ENCODE results near the gene UFM1.
"Not testable (repeated sequence)": the region's sequence is repeated elsewhere in the genome, so short reads cannot be mapped to it uniquely, and the experiment has no call there.

Gene UFM1

GRCh38 chr13:38349390-38350113 lies at the start of gene UFM1:
Gene UFM1 (plus strand): TSS chr13:38349851. CDS start chr13:38349920, 69 bp downstream.
- peak within 1 kb of the TSS; percentile 67 to 95 for H3K4me3 ChIP-seq (ENCODE audit: low read depth in 1 of 2, low read length in 2 of 2)
- H3K9me3 ChIP-seq (ENCODE audit: low read length), result no peaks in the 10 kb centered on the region
- H3K27me3 ChIP-seq (ENCODE audit: control insufficient read depth in 1 of 2, insufficient read depth in 2 of 2, low read length in 2 of 2), result no peaks in the 10 kb centered on the region
- H3K4me1 ChIP-seq (ENCODE audit: insufficient read depth, low read length), result peaks cover 22% of the 10 kb centered on the region
- peak within 1 kb of the TSS; percentile 81 for H3K27ac ChIP-seq (ENCODE audit: low read depth, low read length)
- peak within 1 kb of the TSS; percentile 84 for H3K9ac ChIP-seq (ENCODE audit: low read length)
- H3K36me3 ChIP-seq (ENCODE audit: insufficient read depth, low read length), result peaks cover under 1% of the 10 kb centered on the region

- Histone ChIP-seq H3K4me3 (ENCODE audit: low read depth in 1 of 2, low read length in 2 of 2) (no peak overlapping the region), H3K36me3 (ENCODE audit: insufficient read depth, low read length) (no peaks in the 10 kb centered on the region)
Measured at GRCh38 chr13:38301236-38301635, 48.4 kb upstream of the UFM1 start.

GRCh38 chr13:38303816-38304320 lies 45.8 kb upstream of the UFM1 start:
- Histone ChIP-seq H3K9me3 (ENCODE audit: low read length) (no peaks in the 10 kb centered on the region), H3K27ac (ENCODE audit: low read depth, low read length) (no peak overlapping the region), H3K4me1 (ENCODE audit: insufficient read depth, low read length) (no peaks in the 10 kb centered on the region), H3K27me3 (ENCODE audit: control insufficient read depth in 1 of 2, insufficient read depth in 2 of 2, low read length in 2 of 2) (no peaks in the 10 kb centered on the region), H3K4me3 (ENCODE audit: low read depth in 1 of 2, low read length in 2 of 2) (no peak overlapping the region), H3K36me3 (ENCODE audit: insufficient read depth, low read length) (no peaks in the 10 kb centered on the region), H3K9ac (ENCODE audit: low read length) (no peak overlapping the region)

More at GRCh38 chr13:38301236-38301635, 48.4 kb upstream of the UFM1 start:
- H3K9me3 ChIP-seq (ENCODE audit: low read length), result no peaks in the 10 kb centered on the region
- H3K4me1 ChIP-seq (ENCODE audit: insufficient read depth, low read length), result no peaks in the 10 kb centered on the region
- no peaks in the 10 kb centered on the region for H3K27me3 ChIP-seq (ENCODE audit: control insufficient read depth in 1 of 2, insufficient read depth in 2 of 2, low read length in 2 of 2)
- H3K27ac ChIP-seq (ENCODE audit: low read depth, low read length), result no peak overlapping the region
- H3K9ac ChIP-seq (ENCODE audit: low read length), result no peak overlapping the region

GRCh38 chr13:38308736-38309135 lies 40.9 kb upstream of the UFM1 start:
- Histone ChIP-seq H3K36me3 (ENCODE audit: insufficient read depth, low read length) (no peaks in the 10 kb centered on the region), H3K4me3 (ENCODE audit: low read depth in 1 of 2, low read length in 2 of 2) (no peak overlapping the region), H3K9me3 (ENCODE audit: low read length) (no peaks in the 10 kb centered on the region), H3K4me1 (ENCODE audit: insufficient read depth, low read length) (no peaks in the 10 kb centered on the region), H3K27me3 (ENCODE audit: control insufficient read depth in 1 of 2, insufficient read depth in 2 of 2, low read length in 2 of 2) (no peaks in the 10 kb centered on the region), H3K9ac (ENCODE audit: low read length) (no peak overlapping the region), H3K27ac (ENCODE audit: low read depth, low read length) (no peak overlapping the region)

GRCh38 chr13:38309397-38309796 lies 40.3 kb upstream of the UFM1 start:
- no peak overlapping the region for H3K9ac ChIP-seq (ENCODE audit: low read length)
- H3K27ac ChIP-seq (ENCODE audit: low read depth, low read length), result no peak overlapping the region
- no peaks in the 10 kb centered on the region for H3K4me1 ChIP-seq (ENCODE audit: insufficient read depth, low read length)
- H3K4me3 ChIP-seq (ENCODE audit: low read depth in 1 of 2, low read length in 2 of 2), result no peak overlapping the region
- no peaks in the 10 kb centered on the region for H3K36me3 ChIP-seq (ENCODE audit: insufficient read depth, low read length)
- no peaks in the 10 kb centered on the region for H3K27me3 ChIP-seq (ENCODE audit: control insufficient read depth in 1 of 2, insufficient read depth in 2 of 2, low read length in 2 of 2)
- H3K9me3 ChIP-seq (ENCODE audit: low read length), result no peaks in the 10 kb centered on the region

GRCh38 chr13:38311175-38311574 lies 38.5 kb upstream of the UFM1 start:
- not testable (repeated sequence) for H3K4me1 ChIP-seq (ENCODE audit: insufficient read depth, low read length); H3K9ac ChIP-seq (ENCODE audit: low read length); H3K36me3 ChIP-seq (ENCODE audit: insufficient read depth, low read length); H3K4me3 ChIP-seq (ENCODE audit: low read depth in 1 of 2, low read length in 2 of 2); H3K27me3 ChIP-seq (ENCODE audit: control insufficient read depth in 1 of 2, insufficient read depth in 2 of 2, low read length in 2 of 2); H3K9me3 ChIP-seq (ENCODE audit: low read length); H3K27ac ChIP-seq (ENCODE audit: low read depth, low read length)

- no peak overlapping the region for H3K4me3 ChIP-seq (ENCODE audit: low read depth in 1 of 2, low read length in 2 of 2)
- no peaks in the 10 kb centered on the region for H3K27me3 ChIP-seq (ENCODE audit: control insufficient read depth in 1 of 2, insufficient read depth in 2 of 2, low read length in 2 of 2)
- H3K36me3 ChIP-seq (ENCODE audit: insufficient read depth, low read length), result no peaks in the 10 kb centered on the region
- H3K9me3 ChIP-seq (ENCODE audit: low read length), result no peaks in the 10 kb centered on the region
- H3K9ac ChIP-seq (ENCODE audit: low read length), result no peak overlapping the region
- no peaks in the 10 kb centered on the region for H3K4me1 ChIP-seq (ENCODE audit: insufficient read depth, low read length)
- H3K27ac ChIP-seq (ENCODE audit: low read depth, low read length), result no peak overlapping the region
Measured at GRCh38 chr13:38316129-38316528, 33.5 kb upstream of the UFM1 start.

GRCh38 chr13:38321654-38322053 lies 28.0 kb upstream of the UFM1 start:
- Histone ChIP-seq H3K36me3 (ENCODE audit: insufficient read depth, low read length) (no peaks in the 10 kb centered on the region), H3K9ac (ENCODE audit: low read length) (no peak overlapping the region), H3K4me3 (ENCODE audit: low read depth in 1 of 2, low read length in 2 of 2) (no peak overlapping the region), H3K27ac (ENCODE audit: low read depth, low read length) (no peak overlapping the region), H3K9me3 (ENCODE audit: low read length) (no peaks in the 10 kb centered on the region), H3K27me3 (ENCODE audit: control insufficient read depth in 1 of 2, insufficient read depth in 2 of 2, low read length in 2 of 2) (no peaks in the 10 kb centered on the region), H3K4me1 (ENCODE audit: insufficient read depth, low read length) (no peaks in the 10 kb centered on the region)

- no peak overlapping the region for H3K9ac ChIP-seq (ENCODE audit: low read length)
- H3K36me3 ChIP-seq (ENCODE audit: insufficient read depth, low read length), result no peaks in the 10 kb centered on the region
- H3K9me3 ChIP-seq (ENCODE audit: low read length), result no peaks in the 10 kb centered on the region
Measured at GRCh38 chr13:38325426-38325825, 24.2 kb upstream of the UFM1 start.

GRCh38 chr13:38328699-38329098 lies 21.0 kb upstream of the UFM1 start:
- Histone ChIP-seq H3K27ac (ENCODE audit: low read depth, low read length) (no peak overlapping the region), H3K9me3 (ENCODE audit: low read length) (no peaks in the 10 kb centered on the region), H3K36me3 (ENCODE audit: insufficient read depth, low read length) (no peaks in the 10 kb centered on the region)

More at GRCh38 chr13:38325426-38325825, 24.2 kb upstream of the UFM1 start:
- H3K4me3 ChIP-seq (ENCODE audit: low read depth in 1 of 2, low read length in 2 of 2), result no peak overlapping the region
- no peaks in the 10 kb centered on the region for H3K27me3 ChIP-seq (ENCODE audit: control insufficient read depth in 1 of 2, insufficient read depth in 2 of 2, low read length in 2 of 2)
- H3K27ac ChIP-seq (ENCODE audit: low read depth, low read length), result no peak overlapping the region
- H3K4me1 ChIP-seq (ENCODE audit: insufficient read depth, low read length), result no peaks in the 10 kb centered on the region

GRCh38 chr13:38334845-38335244 lies 14.8 kb upstream of the UFM1 start:
- Histone ChIP-seq H3K27ac (ENCODE audit: low read depth, low read length) (no peak overlapping the region), H3K9ac (ENCODE audit: low read length) (no peak overlapping the region), H3K4me3 (ENCODE audit: low read depth in 1 of 2, low read length in 2 of 2) (no peak overlapping the region), H3K9me3 (ENCODE audit: low read length) (no peaks in the 10 kb centered on the region), H3K36me3 (ENCODE audit: insufficient read depth, low read length) (no peaks in the 10 kb centered on the region), H3K27me3 (ENCODE audit: control insufficient read depth in 1 of 2, insufficient read depth in 2 of 2, low read length in 2 of 2) (no peaks in the 10 kb centered on the region), H3K4me1 (ENCODE audit: insufficient read depth, low read length) (no peaks in the 10 kb centered on the region)

More at GRCh38 chr13:38328699-38329098, 21.0 kb upstream of the UFM1 start:
- Histone ChIP-seq H3K9ac (ENCODE audit: low read length) (no peak overlapping the region), H3K27me3 (ENCODE audit: control insufficient read depth in 1 of 2, insufficient read depth in 2 of 2, low read length in 2 of 2) (no peaks in the 10 kb centered on the region), H3K4me3 (ENCODE audit: low read depth in 1 of 2, low read length in 2 of 2) (no peak overlapping the region), H3K4me1 (ENCODE audit: insufficient read depth, low read length) (no peaks in the 10 kb centered on the region)

GRCh38 chr13:38338089-38338488 lies 11.6 kb upstream of the UFM1 start:
- no peaks in the 10 kb centered on the region for H3K9me3 ChIP-seq (ENCODE audit: low read length)
- H3K36me3 ChIP-seq (ENCODE audit: insufficient read depth, low read length), result no peaks in the 10 kb centered on the region
- H3K27ac ChIP-seq (ENCODE audit: low read depth, low read length), result no peak overlapping the region
- H3K4me3 ChIP-seq (ENCODE audit: low read depth in 1 of 2, low read length in 2 of 2), result no peak overlapping the region
- no peaks in the 10 kb centered on the region for H3K27me3 ChIP-seq (ENCODE audit: control insufficient read depth in 1 of 2, insufficient read depth in 2 of 2, low read length in 2 of 2)
- H3K9ac ChIP-seq (ENCODE audit: low read length), result no peak overlapping the region
- no peaks in the 10 kb centered on the region for H3K4me1 ChIP-seq (ENCODE audit: insufficient read depth, low read length)
